ENCODE data around the gene CUEDC2.
A peak's percentile ranks its signal among the peaks of the same experiment; 100 is the strongest.

CUEDC2 gene

DNA sequence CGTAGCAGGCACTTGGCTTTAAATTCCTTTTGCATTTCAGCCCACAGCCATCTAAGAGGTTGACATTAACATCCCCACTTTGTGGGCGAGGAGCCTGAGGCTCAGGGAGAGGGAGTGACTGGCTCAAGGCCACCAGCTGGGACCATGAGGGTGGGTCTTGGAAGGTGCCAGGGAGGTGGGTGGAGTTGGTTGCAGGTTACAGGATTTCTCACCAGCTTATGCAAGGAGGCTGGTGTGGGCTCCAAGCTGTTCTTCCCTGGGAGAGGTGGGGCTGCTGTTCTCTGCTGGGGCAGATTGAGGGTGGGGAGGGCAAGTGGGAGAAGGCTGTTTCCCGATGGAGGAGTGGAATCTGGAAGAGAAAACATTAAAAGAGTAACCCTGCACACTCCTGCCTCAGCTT lies 33.1 kb upstream of the CUEDC2 start:
- H3K36me3 ChIP-seq (ENCODE audit: control insufficient read depth, insufficient read depth, low read length) = no peaks in the 10 kb centered on the region
- no peak overlapping the region for H3K4me3 ChIP-seq (replicated peaks; ENCODE audit: low read depth, low read length)
- TF ChIP-seq, protein P1, sequence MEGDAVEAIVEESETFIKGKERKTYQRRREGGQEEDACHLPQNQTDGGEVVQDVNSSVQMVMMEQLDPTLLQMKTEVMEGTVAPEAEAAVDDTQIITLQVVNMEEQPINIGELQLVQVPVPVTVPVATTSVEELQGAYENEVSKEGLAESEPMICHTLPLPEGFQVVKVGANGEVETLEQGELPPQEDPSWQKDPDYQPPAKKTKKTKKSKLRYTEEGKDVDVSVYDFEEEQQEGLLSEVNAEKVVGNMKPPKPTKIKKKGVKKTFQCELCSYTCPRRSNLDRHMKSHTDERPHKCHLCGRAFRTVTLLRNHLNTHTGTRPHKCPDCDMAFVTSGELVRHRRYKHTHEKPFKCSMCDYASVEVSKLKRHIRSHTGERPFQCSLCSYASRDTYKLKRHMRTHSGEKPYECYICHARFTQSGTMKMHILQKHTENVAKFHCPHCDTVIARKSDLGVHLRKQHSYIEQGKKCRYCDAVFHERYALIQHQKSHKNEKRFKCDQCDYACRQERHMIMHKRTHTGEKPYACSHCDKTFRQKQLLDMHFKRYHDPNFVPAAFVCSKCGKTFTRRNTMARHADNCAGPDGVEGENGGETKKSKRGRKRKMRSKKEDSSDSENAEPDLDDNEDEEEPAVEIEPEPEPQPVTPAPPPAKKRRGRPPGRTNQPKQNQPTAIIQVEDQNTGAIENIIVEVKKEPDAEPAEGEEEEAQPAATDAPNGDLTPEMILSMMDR (IDR thresholded peaks at IDR 0.05; ENCODE audit: insufficient read depth, low read length, poor library complexity, severe bottlenecking) = no peak
- H3K27me3 ChIP-seq (replicated peaks; ENCODE audit: control insufficient read depth, insufficient read depth, low read length) = no peaks in the 10 kb centered on the region
- no peak for DNase-seq (ENCODE audit: extremely low read depth, insufficient read length)

DNA sequence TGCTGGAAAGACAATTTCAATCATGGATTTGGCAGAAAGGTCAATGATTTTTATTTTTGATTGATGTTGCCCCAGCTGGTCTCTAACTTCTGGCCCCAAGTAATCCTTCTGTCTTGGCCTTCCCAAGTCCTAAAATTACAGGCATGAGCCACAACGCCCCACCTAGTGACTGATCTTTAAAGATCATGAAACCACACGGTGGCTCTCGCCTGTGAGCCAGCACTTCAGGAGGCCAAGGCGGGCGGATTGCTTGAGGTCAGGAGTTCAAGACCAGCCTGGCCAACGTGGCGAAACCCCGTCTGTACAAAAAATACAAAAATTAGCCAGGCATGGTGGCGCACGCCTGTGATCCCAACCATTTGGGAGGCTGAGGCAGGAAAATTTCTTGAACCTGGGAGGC lies 31.6 kb upstream of the CUEDC2 start:
- DNase-seq (ENCODE audit: extremely low read depth, insufficient read length) = no peak
- TF ChIP-seq, protein P1 (IDR thresholded peaks at IDR 0.05; ENCODE audit: insufficient read depth, low read length, poor library complexity, severe bottlenecking) = no peak
- H3K36me3 ChIP-seq (ENCODE audit: control insufficient read depth, insufficient read depth, low read length) = no peaks in the 10 kb centered on the region
- no peaks in the 10 kb centered on the region for H3K27me3 ChIP-seq (replicated peaks; ENCODE audit: control insufficient read depth, insufficient read depth, low read length)
- H3K4me3 ChIP-seq (replicated peaks; ENCODE audit: low read depth, low read length) = no peak overlapping the region

DNA sequence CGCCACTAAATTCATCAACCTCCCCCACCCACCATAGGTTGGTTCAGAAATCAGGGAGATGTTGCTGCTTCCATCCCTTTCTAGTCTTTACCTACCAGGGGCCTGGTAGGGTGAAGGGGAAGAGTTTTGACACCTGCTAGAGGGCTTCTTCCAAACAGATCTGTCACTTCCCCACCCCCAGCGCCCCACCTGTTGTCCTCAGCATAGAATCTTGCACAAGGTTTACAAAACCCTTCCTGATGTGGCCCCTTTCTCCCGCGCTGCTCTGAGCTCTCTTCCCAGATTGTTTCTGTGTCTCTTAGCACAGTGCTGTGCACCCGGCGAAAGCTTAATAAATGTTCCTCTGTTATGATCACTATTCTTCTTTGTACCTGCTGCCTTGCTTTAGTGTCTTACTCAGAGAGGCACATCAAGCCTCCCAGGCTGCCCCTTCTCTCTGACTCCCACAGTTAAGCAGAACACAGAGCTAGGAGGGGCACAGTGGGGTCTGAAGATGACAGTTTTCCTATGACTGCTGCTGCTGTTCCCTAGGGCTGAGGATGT lies 30.2 kb upstream of the CUEDC2 start:
- no peaks in the 10 kb centered on the region for H3K27me3 ChIP-seq (replicated peaks; ENCODE audit: control insufficient read depth, insufficient read depth, low read length)
- no peaks in the 10 kb centered on the region for H3K36me3 ChIP-seq (ENCODE audit: control insufficient read depth, insufficient read depth, low read length)
- TF ChIP-seq, protein P1 (IDR thresholded peaks at IDR 0.05; ENCODE audit: insufficient read depth, low read length, poor library complexity, severe bottlenecking) = no peak
- no peak overlapping the region for H3K4me3 ChIP-seq (replicated peaks; ENCODE audit: low read depth, low read length)
- DNase-seq (ENCODE audit: extremely low read depth, insufficient read length) = no peak

DNA sequence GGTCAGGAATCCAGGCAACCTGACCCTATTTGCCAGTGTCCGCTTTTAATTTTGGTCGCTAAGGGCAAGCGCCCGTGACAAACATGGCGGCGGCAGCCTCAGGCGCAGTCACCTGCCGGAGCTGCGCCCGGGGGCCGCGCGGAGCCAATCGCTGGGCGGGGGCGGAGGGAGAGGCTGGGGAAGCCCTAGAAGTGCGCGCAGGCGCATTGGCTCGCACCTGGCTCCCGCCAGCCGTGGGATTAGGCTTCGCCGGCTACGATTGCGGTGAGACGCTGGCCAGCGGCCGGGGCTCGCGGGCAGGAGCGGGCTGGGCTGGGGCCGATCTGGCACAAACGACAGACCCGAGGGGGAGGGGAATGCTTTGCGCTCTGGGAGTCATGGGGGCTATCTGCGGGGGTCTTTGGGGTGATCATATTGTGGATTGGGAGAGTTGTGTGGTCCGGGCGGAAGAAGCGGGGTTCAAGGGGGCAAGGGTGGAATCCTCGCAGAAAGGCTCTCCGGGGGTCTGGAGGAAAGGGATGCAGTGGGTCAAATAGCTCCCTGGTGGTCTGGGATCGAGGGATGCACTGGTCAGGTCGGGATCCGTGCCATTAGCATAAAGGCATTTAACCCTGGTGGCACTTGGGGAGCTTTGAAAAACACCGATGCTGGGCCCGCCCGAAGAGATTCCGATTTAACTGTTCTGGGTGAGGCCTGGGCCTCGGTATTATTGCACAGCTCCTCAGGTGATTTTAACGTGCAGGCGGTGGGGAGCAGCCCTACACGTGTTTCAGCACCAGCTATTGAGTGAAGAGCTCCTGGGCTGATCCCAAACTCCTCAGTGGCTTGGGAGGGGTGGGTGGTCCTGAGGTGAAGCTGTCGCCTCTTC lies 29.0 kb upstream of the CUEDC2 start:
- H3K4me3 ChIP-seq (replicated peaks; ENCODE audit: low read depth, low read length) = peak overlapping the region; percentile 47
- DNase-seq (ENCODE audit: extremely low read depth, insufficient read length) = peak; percentile 93
- TF ChIP-seq, protein P1 (IDR thresholded peaks at IDR 0.05; ENCODE audit: insufficient read depth, low read length, poor library complexity, severe bottlenecking) = no peak

DNA sequence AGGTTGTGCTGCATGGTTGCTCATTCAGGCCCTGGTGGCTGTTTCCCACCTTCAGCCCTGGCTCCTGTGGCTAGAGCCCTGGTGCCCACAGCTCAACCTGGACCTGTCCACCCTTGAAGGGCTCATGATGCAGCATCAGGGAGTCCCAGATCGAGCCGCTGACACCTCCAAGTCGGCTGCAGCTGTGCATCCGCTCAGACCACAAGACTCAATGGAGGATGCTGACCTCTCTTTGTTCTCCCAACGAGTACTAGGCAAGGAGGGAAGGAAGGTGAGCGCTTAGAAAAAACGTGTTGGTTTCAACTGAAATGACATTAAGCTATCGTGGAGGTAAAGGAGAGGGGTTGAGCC lies 28.4 kb upstream of the CUEDC2 start:
- Histone ChIP-seq H3K36me3 (ENCODE audit: control insufficient read depth, insufficient read depth, low read length) (peaks cover 2% of the 10 kb centered on the region; the same call in 1 of the 2 replicates), H3K4me3 (replicated peaks; ENCODE audit: low read depth, low read length) (peak overlapping the region; percentile 40), H3K27me3 (replicated peaks; ENCODE audit: control insufficient read depth, insufficient read depth, low read length) (no peaks in the 10 kb centered on the region)
- no peak for DNase-seq (ENCODE audit: extremely low read depth, insufficient read length)
- TF ChIP-seq, protein P1 (IDR thresholded peaks at IDR 0.05; ENCODE audit: insufficient read depth, low read length, poor library complexity, severe bottlenecking) = no peak

More for the DNA sequence above, 29.0 kb upstream of the CUEDC2 start:
- no peaks in the 10 kb centered on the region for H3K36me3 ChIP-seq (ENCODE audit: control insufficient read depth, insufficient read depth, low read length)
- no peaks in the 10 kb centered on the region for H3K27me3 ChIP-seq (replicated peaks; ENCODE audit: control insufficient read depth, insufficient read depth, low read length)
